Myocyte (in vitro differentiated cells): Measurements from ENCODE around the gene MAPRE3. TPM values are rescaled to one million over a fixed set of nuclear protein-coding genes. Genes with fewer than 3 reads are reported as not detected.
A peak's percentile ranks its signal among the peaks of the same experiment; 100 is the strongest.
"Not testable (repeated sequence)": the region's sequence is repeated elsewhere in the genome, so short reads cannot be mapped to it uniquely, and the experiment has no call there.

Source experiments
- DNase-seq: peaks from one replicate; pipeline ENCODE4 v3.0.0-alpha.2; 2012; ENCODE audit warnings: low read depth
- total RNA-seq: library from RNA; depleted of rRNA; stranded (reverse); fragments of >200 nt; gene quantifications from 2 replicates; pipeline ENCODE4 v1.2.3, GENCODE V29; 2014

MAPRE3 gene
- total RNA-seq, 1 donor from 2014 or later: 68.3 TPM

DNA sequence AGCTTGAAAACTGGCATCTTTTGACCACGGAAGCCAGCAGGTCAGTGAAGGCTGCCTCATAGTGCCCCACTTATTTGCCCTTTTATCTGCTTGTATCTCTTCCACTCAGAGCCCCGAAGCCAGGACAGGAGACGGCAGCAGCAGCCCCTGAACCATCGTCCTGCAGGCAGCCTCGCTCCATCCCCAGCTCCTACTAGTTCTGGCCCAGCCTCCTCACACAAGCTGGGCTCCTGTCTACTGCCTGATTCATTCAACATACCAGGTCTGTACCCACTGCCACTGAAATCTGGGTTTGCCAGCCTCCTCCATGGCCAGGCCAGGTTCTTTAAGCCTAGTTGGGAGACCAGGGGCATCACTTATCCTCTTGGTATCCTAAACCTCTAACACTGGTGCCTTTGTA lies 96.9 kb downstream of the MAPRE3 start:
- DNase-seq: no peak

DNA sequence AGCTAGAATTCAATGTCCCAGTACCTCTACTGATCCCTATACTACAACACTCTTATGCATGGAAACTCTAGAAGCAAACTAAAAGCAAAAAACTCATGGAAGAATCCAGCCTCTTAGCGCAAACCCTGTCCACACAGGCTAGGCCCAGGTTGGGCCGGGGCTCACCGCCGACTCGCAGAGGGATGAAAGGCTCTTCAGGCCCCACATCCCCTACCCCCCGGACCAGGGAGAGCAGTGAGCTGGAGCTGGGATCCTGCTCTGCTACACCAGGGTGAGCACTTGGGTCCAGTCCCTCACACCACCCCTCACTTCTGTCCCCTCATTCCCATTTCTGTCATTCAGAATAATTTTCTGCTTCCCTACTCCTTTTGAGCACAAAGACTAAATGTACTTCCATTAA lies 99.0 kb downstream of the MAPRE3 start:
- no peak for DNase-seq

DNA sequence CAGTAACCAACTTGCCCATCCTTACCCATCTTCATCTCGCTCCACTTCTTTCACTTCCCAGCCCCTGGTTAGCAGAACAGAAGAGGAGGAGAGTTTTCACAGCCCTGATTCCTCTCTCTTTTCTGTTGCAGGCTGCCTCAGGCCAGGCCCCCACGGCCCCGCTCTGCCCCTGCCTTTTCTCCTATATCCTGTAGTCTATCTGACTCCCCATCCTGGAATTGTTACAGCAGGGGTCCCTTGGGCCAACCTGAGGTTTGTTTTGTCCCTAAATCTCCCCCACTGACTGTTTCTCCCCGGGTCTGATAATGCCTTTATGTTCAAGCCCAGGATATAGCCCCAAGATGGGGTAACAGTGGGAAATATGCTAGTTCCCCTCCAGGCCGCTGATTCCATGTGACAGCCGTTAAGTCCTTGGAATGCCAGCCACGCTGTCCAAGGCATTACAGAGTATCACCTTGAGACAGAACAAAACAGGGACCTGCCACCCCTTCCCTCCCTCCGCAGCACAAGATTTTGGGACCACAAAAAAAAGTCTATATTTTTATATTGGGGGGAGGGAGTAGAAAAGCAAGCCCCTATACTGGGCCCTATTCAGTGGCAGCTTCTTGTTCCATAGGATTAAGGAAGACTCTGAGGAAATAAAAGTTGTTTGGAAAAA lies 99.7 kb downstream of the MAPRE3 start:
- no peak for DNase-seq

- DNase-seq: no peak
These were observed 100.3 kb downstream of the MAPRE3 start for GRCh38 chr2:27070653-27071276.

GRCh38 chr2:27071277-27071989 lies 101.0 kb downstream of the MAPRE3 start, which contains the start of gene OST4:
Gene OST4, minus strand, starts transcription at chr2:27071654.
- peak; percentile 93 for DNase-seq

- DNase-seq: no peak
These were observed 101.8 kb downstream of the MAPRE3 start for GRCh38 chr2:27071990-27072830.

DNA sequence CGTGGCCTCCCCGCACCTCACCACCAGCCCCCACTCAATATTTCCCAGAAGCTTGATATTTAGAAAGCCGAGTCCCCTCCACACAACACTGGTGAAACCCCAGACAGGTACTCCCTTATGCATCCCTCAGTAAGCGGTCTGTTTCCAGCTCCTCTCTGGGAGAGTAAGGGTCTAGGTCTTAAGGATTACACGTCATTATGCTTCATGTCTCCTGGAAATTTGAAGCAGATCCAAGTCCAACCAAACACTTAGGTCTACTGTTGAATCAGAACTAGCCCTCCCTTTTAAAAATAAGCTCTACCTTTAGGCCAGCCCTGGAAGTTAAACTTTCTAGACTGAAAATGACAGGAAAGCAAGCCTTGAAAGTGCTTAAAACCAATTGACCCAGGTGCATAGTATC lies 102.5 kb downstream of the MAPRE3 start:
- DNase-seq: no peak

GRCh38 chr2:27073782-27074181 lies 103.3 kb downstream of the MAPRE3 start:
- DNase-seq: no peak

DNA sequence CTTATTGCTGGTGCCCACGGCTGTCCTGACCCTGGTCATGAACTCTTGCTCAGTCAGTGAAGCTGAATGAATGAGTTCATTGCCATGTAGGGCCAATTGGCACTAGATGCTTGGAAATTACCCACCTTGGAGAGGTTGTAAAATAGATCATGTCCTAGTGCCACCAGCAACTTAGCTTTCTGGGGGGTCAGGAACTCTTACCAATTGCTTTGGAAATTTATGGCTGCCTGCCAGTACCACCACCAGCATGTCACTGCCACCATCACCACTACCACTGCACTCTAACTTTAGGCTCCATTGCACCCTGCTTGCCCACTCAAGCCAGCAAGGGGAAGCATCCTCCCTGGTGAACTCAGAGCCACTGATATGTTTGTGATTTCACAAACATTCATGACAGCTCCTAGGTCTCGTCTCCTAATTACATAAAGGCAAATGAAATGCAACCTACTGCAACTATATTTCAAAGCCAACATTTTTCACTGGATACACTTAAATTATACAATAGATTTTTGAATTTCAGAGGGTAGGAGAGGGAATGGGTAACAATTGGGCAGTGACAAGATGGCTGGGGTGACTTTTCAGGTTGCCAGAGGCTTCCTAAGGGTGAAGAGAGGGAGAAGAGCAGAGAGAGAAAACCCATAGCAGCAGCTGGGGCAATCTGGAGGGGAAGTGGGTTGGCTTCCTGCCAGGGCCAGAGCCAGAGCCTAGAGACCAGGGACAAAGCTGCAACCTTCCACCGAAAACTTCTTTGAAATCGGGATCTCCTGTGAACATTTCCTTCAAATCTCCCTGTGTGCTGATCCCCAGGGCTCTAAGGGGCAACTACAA lies 104.5 kb downstream of the MAPRE3 start:
- DNase-seq: peak; percentile 36

- DNase-seq: not testable (repeated sequence)
These were observed 105.1 kb downstream of the MAPRE3 start for GRCh38 chr2:27075566-27075871.

DNA sequence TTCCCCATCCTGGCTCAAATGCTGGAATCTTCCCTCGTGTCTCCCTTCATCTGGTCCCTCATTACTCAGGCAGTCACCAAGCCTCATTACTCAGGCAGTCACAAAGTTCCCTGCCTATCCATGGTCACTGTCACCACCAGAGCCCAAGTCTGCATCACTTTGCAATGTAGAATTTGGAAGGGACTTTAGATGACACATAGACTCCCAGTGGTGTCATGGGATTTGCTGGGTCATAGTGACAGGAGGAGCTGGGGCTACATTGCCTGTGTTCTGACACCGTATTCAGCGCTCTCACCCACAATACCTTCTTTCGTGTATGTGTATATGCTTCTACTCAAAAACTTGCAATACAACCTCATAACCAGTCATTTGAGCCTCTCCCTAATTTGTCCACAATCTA lies 105.9 kb downstream of the MAPRE3 start:
- DNase-seq: peak; percentile 17

Other genes starting within 250 kb of the MAPRE3 start
- 31.3 and 36.6 TPM in 2 replicates for gene SLC35F6, start 206.4 kb upstream of the MAPRE3 start, total RNA-seq
- gene CENPA, start 184.6 kb upstream of the MAPRE3 start, total RNA-seq: 1.5 and 2.1 TPM in 2 replicates
- 1.5 and 3.8 TPM in 2 replicates for gene DPYSL5, start 122.5 kb upstream of the MAPRE3 start, total RNA-seq
- gene TMEM214, start 62.3 kb downstream of the MAPRE3 start, total RNA-seq: 78.4 and 103 TPM in 2 replicates
- 17.8 and 25.9 TPM in 2 replicates for gene AGBL5, start 81.0 kb downstream of the MAPRE3 start, total RNA-seq
- 278 and 316 TPM in 2 replicates for gene OST4, start 101.0 kb downstream of the MAPRE3 start, total RNA-seq
- 4.3 and 6.8 TPM in 2 replicates for gene EMILIN1, start 108.0 kb downstream of the MAPRE3 start, total RNA-seq
- 0.21 and 0.24 TPM in 2 replicates for gene KHK, start 116.1 kb downstream of the MAPRE3 start, total RNA-seq
- gene CGREF1, start 148.5 kb downstream of the MAPRE3 start, total RNA-seq: 0.27 and 0.62 TPM in 2 replicates
- gene ABHD1, start 153.2 kb downstream of the MAPRE3 start, total RNA-seq: not detected in 2 replicates
- 80.0 and 90.0 TPM in 2 replicates for gene PREB, start 164.0 kb downstream of the MAPRE3 start, total RNA-seq
- gene PRR30, start 168.8 kb downstream of the MAPRE3 start, total RNA-seq: not detected in 2 replicates
- gene TCF23, start 178.4 kb downstream of the MAPRE3 start, total RNA-seq: not detected in 2 replicates
- gene ATRAID, start 241.4 kb downstream of the MAPRE3 start, total RNA-seq: 188 and 203 TPM in 2 replicates
- gene SLC5A6, start 241.6 kb downstream of the MAPRE3 start, total RNA-seq: 31.2 and 36.2 TPM in 2 replicates
- gene CAD, start 246.7 kb downstream of the MAPRE3 start, total RNA-seq: 22.8 and 24.9 TPM in 2 replicates